ENCODE data around the gene NMNAT3.

Gene NMNAT3

GRCh38 chr3:139561255-139561817 lies 116.4 kb downstream of the NMNAT3 start:
- TF ChIP-seq ARNT (IDR thresholded peaks at IDR 0.05) (no peak), PKNOX1 (IDR thresholded peaks at IDR 0.05) (no peak), L3MBTL2 (conservative IDR thresholded peaks at IDR 0.05) (no peak), SUZ12 (IDR thresholded peaks at IDR 0.05) (no peak), FOXM1 (IDR thresholded peaks at IDR 0.05; ENCODE audit: borderline replicate concordance) (no peak), FOXK2 (IDR thresholded peaks at IDR 0.05) (no peak), SP1 (IDR thresholded peaks at IDR 0.05) (no peak), TARDBP (IDR thresholded peaks at IDR 0.05) (no peak), FOXA1 (IDR thresholded peaks at IDR 0.05) (no peak), ZNF384 (IDR thresholded peaks at IDR 0.05) (no peak), NFRKB (IDR thresholded peaks at IDR 0.05) (no peak), ELF4 (IDR thresholded peaks at IDR 0.05) (no peak), BHLHE40 (IDR thresholded peaks at IDR 0.05; ENCODE audit: borderline replicate concordance) (no peak), LEF1 (IDR thresholded peaks at IDR 0.05; ENCODE audit: borderline replicate concordance) (no peak), CTBP1 (IDR thresholded peaks at IDR 0.05; ENCODE audit: borderline replicate concordance) (no peak)
- no peak for DNase-seq (ENCODE audit: extremely low spot score)
- POLR2A ChIA-PET: no interaction called here
- CTCF ChIA-PET: interaction anchor here (0.6 to 2.5 kb wide), 4 partner anchors 30 to 207 kb away, joined by 3 to 20 read pairs (median 4); no protein-coding TSS in a partner anchor

- ChIA-PET POLR2A (no interaction called here), CTCF (interaction anchor here (2.5 kb wide), 1 partner anchor 133 kb away, joined by 20 read pairs; no protein-coding TSS in a partner anchor)
- TF ChIP-seq FOXK2 (IDR thresholded peaks at IDR 0.05) (no peak), SP1 (IDR thresholded peaks at IDR 0.05) (no peak), ZNF384 (IDR thresholded peaks at IDR 0.05) (no peak), BHLHE40 (IDR thresholded peaks at IDR 0.05; ENCODE audit: borderline replicate concordance) (no peak), L3MBTL2 (conservative IDR thresholded peaks at IDR 0.05) (no peak), FOXM1 (IDR thresholded peaks at IDR 0.05; ENCODE audit: borderline replicate concordance) (no peak), PKNOX1 (IDR thresholded peaks at IDR 0.05) (no peak), TARDBP (IDR thresholded peaks at IDR 0.05) (no peak), HDGF (IDR thresholded peaks at IDR 0.05; ENCODE audit: borderline replicate concordance) (no peak), FOXA1 (IDR thresholded peaks at IDR 0.05) (no peak), ARNT (IDR thresholded peaks at IDR 0.05) (no peak), CTBP1 (IDR thresholded peaks at IDR 0.05; ENCODE audit: borderline replicate concordance) (no peak), LEF1 (IDR thresholded peaks at IDR 0.05; ENCODE audit: borderline replicate concordance) (no peak), ELF4 (IDR thresholded peaks at IDR 0.05) (no peak), SUZ12 (IDR thresholded peaks at IDR 0.05) (no peak), NFRKB (IDR thresholded peaks at IDR 0.05) (no peak)
- DNase-seq (ENCODE audit: extremely low spot score): no peak
These were observed 117.4 kb downstream of the NMNAT3 start for GRCh38 chr3:139560411-139560810.

- TF ChIP-seq ELF4 (IDR thresholded peaks at IDR 0.05) (no peak), ZNF384 (IDR thresholded peaks at IDR 0.05) (no peak), BHLHE40 (IDR thresholded peaks at IDR 0.05; ENCODE audit: borderline replicate concordance) (no peak)
- POLR2A ChIA-PET: no interaction called here
- no peak for DNase-seq (ENCODE audit: extremely low spot score)
- CTCF ChIA-PET: no interaction called here
These were observed 118.2 kb downstream of the NMNAT3 start for GRCh38 chr3:139559541-139559940.

DNA sequence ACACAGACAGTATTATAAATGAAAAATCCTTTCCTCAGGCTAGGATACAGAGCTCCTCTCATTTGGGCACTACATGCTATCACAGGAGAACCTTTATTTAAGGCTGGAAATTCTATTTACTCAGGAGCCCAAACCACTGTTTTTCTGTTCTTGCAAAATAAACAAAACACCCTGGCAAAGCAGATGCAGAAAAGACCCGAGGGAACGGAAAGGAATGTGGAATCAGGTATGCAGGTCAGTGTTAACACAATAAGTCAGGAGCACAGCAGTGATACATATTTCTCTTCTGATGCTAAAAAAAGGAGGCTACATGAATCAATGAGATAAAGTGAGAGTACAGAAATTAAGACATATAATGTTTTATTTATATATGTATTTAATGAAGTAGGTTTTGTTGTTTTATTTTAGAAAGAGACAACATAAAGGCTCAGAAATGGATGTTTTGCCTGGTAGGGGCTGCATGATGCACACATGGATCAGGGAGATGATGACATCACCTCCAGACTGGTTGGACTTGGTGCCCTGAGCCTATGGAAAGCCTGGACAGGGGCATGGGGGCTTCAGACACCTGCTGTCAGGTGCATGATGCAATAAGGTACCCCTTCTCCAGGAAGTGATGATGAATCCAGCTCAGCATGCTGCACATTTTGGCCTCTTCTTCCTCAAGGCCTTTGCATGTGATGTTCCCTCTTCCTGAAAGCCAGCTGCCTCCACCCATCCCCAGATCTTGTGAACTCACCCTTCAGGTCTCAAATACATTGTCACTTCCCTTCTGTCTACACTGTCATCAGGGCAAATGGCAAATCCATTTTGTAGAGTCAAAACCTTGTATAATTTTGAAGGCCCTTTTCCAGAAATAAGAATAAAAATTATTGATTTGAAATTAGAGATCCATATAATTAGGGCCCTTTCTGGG lies 119.2 kb downstream of the NMNAT3 start:
- no peak for TF ChIP-seq FOXA1 (IDR thresholded peaks at IDR 0.05)
- TF ChIP-seq CTBP1 (IDR thresholded peaks at IDR 0.05; ENCODE audit: borderline replicate concordance): no peak
- no peak for TF ChIP-seq HDGF (IDR thresholded peaks at IDR 0.05; ENCODE audit: borderline replicate concordance)
- no peak for TF ChIP-seq NFRKB (IDR thresholded peaks at IDR 0.05)
- TF ChIP-seq ELF4 (IDR thresholded peaks at IDR 0.05): no peak
- TF ChIP-seq FOXK2 (IDR thresholded peaks at IDR 0.05): no peak
- TF ChIP-seq ARNT (IDR thresholded peaks at IDR 0.05): no peak
- TF ChIP-seq BHLHE40 (IDR thresholded peaks at IDR 0.05; ENCODE audit: borderline replicate concordance): no peak
- TF ChIP-seq ZNF384 (IDR thresholded peaks at IDR 0.05): no peak
- TF ChIP-seq SUZ12 (IDR thresholded peaks at IDR 0.05): no peak
- no peak for TF ChIP-seq FOXM1 (IDR thresholded peaks at IDR 0.05; ENCODE audit: borderline replicate concordance)
- no peak for TF ChIP-seq SP1 (IDR thresholded peaks at IDR 0.05)
- TF ChIP-seq TARDBP (IDR thresholded peaks at IDR 0.05): no peak
- TF ChIP-seq PKNOX1 (IDR thresholded peaks at IDR 0.05): no peak
- TF ChIP-seq L3MBTL2 (conservative IDR thresholded peaks at IDR 0.05): no peak
- no peak for TF ChIP-seq LEF1 (IDR thresholded peaks at IDR 0.05; ENCODE audit: borderline replicate concordance)
- POLR2A ChIA-PET: no interaction called here
- DNase-seq (ENCODE audit: extremely low spot score): no peak
- CTCF ChIA-PET: no interaction called here

DNA sequence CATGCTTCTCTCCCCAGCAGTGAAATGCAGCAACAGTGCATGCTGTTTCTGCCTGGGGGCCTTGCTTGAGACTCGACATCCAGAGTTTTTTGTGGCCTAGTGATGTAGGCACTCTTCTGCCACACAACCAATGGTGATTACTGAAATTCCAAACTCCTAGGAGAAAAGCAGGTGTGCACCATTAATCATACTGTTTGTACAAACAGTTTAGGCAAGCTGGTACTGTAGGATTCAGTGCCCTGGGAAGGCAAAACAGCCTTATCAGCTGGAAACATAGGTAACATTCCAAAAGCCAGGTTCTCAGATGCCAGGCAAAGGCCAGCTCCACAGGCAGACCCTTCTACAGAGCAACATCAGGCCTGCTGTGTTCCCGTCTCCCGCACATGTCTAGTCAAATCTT lies 120.7 kb downstream of the NMNAT3 start:
- DNase-seq (ENCODE audit: extremely low spot score): no peak
- ChIA-PET CTCF (no interaction called here), POLR2A (no interaction called here)
- TF ChIP-seq TARDBP (IDR thresholded peaks at IDR 0.05) (no peak), L3MBTL2 (conservative IDR thresholded peaks at IDR 0.05) (no peak), ARNT (IDR thresholded peaks at IDR 0.05) (no peak), PKNOX1 (IDR thresholded peaks at IDR 0.05) (no peak)

Measured in HEK293T (cell line).